HCT116 (cell line): ENCODE results near the gene KCNJ10. TPM values are rescaled to one million over a fixed set of nuclear protein-coding genes. Genes with fewer than 3 reads are reported as not detected.

Experiments used
- ATAC-seq: fragments of 200-7000 bp; cut with Tn5 transposase; 2 replicates; pipeline ENCODE4 v1.9.1; 2020; ENCODE audit warnings: mild to moderate bottlenecking, moderate library complexity
- BruUV-seq: library from RNA; stranded (reverse); fragments of 400-500 nt; replicated peaks from 2 replicates; lab custom pipeline; 2021; lab: Mats Ljungman, UMichigan
- CTCF ChIA-PET: fragments of 300-600 bp; sonication (Branson Sonifier 250); formaldehyde crosslinking; loops from one replicate; lab custom pipeline; 2021; ENCODE audit warnings: antibody characterized with exemption; lab: Charles Lee
- POLR2A ChIA-PET: fragments of 300-600, 350-600 bp; sonication (Branson Sonifier 250); formaldehyde crosslinking; loops from one replicate; lab custom pipeline; 2021; ENCODE audit warnings: antibody characterized with exemption; lab: Charles Lee
- RAD21 ChIA-PET, 2 experiments: fragments of 300-600 bp; sonication (Branson Sonifier 250); formaldehyde crosslinking; loops; one replicate each; lab custom pipeline; 2023; ENCODE audit warnings: low total read pairs in 2 of 2; ENCODE audit not compliant: uncharacterized antibody in 2 of 2, unreplicated experiment in 2 of 2, low non-redundant PET in 1 of 2; lab: Charles Lee
- DNase-seq: peaks from one replicate; pipeline ENCODE4 v3.0.0-alpha.2; 2010; ENCODE audit warnings: low read depth, low spot score
- H2AFZ ChIP-seq: fragments of 200-600 bp; shearing (Covaris generic), sonication (generic); 2 replicates; pipeline ENCODE4 v1.6.1; 2017; ENCODE audit warnings: low read depth, mixed run types, mixed read lengths, antibody characterized with exemption, low read length; ENCODE audit not compliant: poor library complexity, severe bottlenecking
- H3K27ac ChIP-seq: 2 replicates; pipeline ENCODE4 v1.5.1; 2012; ENCODE audit warnings: low read depth, low read length
- H3K27me3 ChIP-seq: fragments of 200-600 bp; sonication (generic); 2 replicates; pipeline ENCODE4 v1.6.1; 2016; ENCODE audit warnings: mixed run types, low read length, mixed read lengths; ENCODE audit not compliant: insufficient read depth
- H3K36me3 ChIP-seq, 2 experiments: fragments of 200-500 bp in 1 of 2; fragments of 200-600 bp in 1 of 2; sonication (Bioruptor generic) in 1 of 2; sonication (generic) in 1 of 2; 2 replicates each; pipeline versions ENCODE4 v1.5.1 to v1.6.1; 2014 to 2016; ENCODE audit warnings: low read length in 2 of 2, inconsistent platforms in 1 of 2, mixed read lengths in 1 of 2, mixed run types in 1 of 2; ENCODE audit not compliant: insufficient read depth in 2 of 2, control insufficient read depth in 1 of 2
- H3K4me1 ChIP-seq, 2 experiments: fragments of 200-600 bp in 1 of 2; sonication (generic) in 1 of 2; 2 replicates each; pipeline versions ENCODE4 v1.5.1 to v1.6.1; 2012 to 2017; ENCODE audit warnings: low read length in 2 of 2, inconsistent platforms in 1 of 2, mild to moderate bottlenecking in 1 of 2, mixed read lengths in 1 of 2, mixed run types in 1 of 2, moderate library complexity in 1 of 2; ENCODE audit not compliant: insufficient read depth in 2 of 2, control insufficient read depth in 1 of 2
- H3K4me2 ChIP-seq: fragments of 200-600 bp; sonication (generic); 2 replicates; pipeline ENCODE4 v1.6.1; 2017; ENCODE audit warnings: mixed run types, low read length, mixed read lengths
- H3K4me3 ChIP-seq, 2 experiments: fragments of 200-600 bp in 1 of 2; sonication (generic) in 1 of 2; replicated peaks in 1 of 2; 2 replicates each; pipeline ENCODE4 v1.5.1; 2011 to 2016; ENCODE audit warnings: low read length in 2 of 2, control low read depth in 1 of 2, low read depth in 1 of 2, mild to moderate bottlenecking in 1 of 2, mixed read lengths in 1 of 2, mixed run types in 1 of 2
- H3K79me2 ChIP-seq: fragments of 200-600 bp; sonication (generic); 2 replicates; pipeline ENCODE4 v1.6.1; 2017; ENCODE audit warnings: mild to moderate bottlenecking, mixed run types, low read length, moderate library complexity, mixed read lengths; ENCODE audit not compliant: insufficient read depth
- H3K9ac ChIP-seq: fragments of 200-600 bp; sonication (generic); 2 replicates; pipeline ENCODE4 v1.6.1; 2016; ENCODE audit warnings: low read length, mixed read lengths
- H3K9me2 ChIP-seq: fragments of 200-600 bp; sonication (generic), shearing (Covaris generic); 2 replicates; pipeline ENCODE4 v1.6.1; 2017; ENCODE audit warnings: mixed run types, mild to moderate bottlenecking, moderate library complexity; ENCODE audit not compliant: insufficient read depth
- H3K9me3 ChIP-seq, 2 experiments: fragments of 200-500 bp in 1 of 2; fragments of 200-600 bp in 1 of 2; sonication (Bioruptor generic) in 1 of 2; sonication (generic) in 1 of 2; 2 replicates each; pipeline ENCODE4 v1.6.1; 2014 to 2017; ENCODE audit warnings: low read length in 2 of 2, mixed read lengths in 2 of 2, inconsistent platforms in 1 of 2, low read depth in 1 of 2, mild to moderate bottlenecking in 1 of 2, mixed run types in 1 of 2, moderate library complexity in 1 of 2; ENCODE audit not compliant: control insufficient read depth in 1 of 2, insufficient read depth in 1 of 2
- H4K20me1 ChIP-seq: fragments of 200-600 bp; sonication (generic), shearing (Covaris generic); 2 replicates; pipeline ENCODE4 v1.6.1; 2017; ENCODE audit warnings: mixed run types, mild to moderate bottlenecking, moderate library complexity; ENCODE audit not compliant: insufficient read depth
- CBX3 ChIP-seq: IDR thresholded peaks from 2 replicates; pipeline ENCODE4 v1.6.1; 2012; ENCODE audit warnings: low read depth
- CEBPB ChIP-seq: IDR thresholded peaks from 2 replicates; pipeline ENCODE4 v1.6.1; 2012; ENCODE audit warnings: low read depth
- EZH2 ChIP-seq: fragments of 200-600 bp; sonication (generic); IDR thresholded peaks from 2 replicates; pipeline ENCODE4 v1.6.1; 2017; ENCODE audit warnings: antibody characterized with exemption, mixed run types
- EZH2phosphoT487 ChIP-seq: fragments of 200-600 bp; IDR thresholded peaks from 2 replicates; pipeline ENCODE4 v1.6.1; 2018; ENCODE audit warnings: antibody characterized with exemption, borderline replicate concordance
- FOSL1 ChIP-seq: IDR thresholded peaks from 2 replicates; pipeline ENCODE4 v1.6.1; 2012; ENCODE audit warnings: low read depth
- REST ChIP-seq: IDR thresholded peaks from 2 replicates; pipeline ENCODE4 v1.6.1; 2012; ENCODE audit warnings: low read depth
- SIN3A ChIP-seq: IDR thresholded peaks from 2 replicates; pipeline ENCODE4 v1.6.1; 2012; ENCODE audit warnings: low read depth
- SP1 ChIP-seq: IDR thresholded peaks from 2 replicates; pipeline ENCODE4 v1.6.1; 2012; ENCODE audit warnings: low read depth
- TCF7L2 ChIP-seq: IDR thresholded peaks from 2 replicates; pipeline ENCODE4 v1.7.0; 2011; ENCODE audit warnings: borderline replicate concordance, inconsistent platforms; ENCODE audit not compliant: insufficient read depth, insufficient read length; ENCODE audit errors: extremely low read depth
- YY1 ChIP-seq: IDR thresholded peaks from 2 replicates; pipeline ENCODE4 v1.6.1; 2011; ENCODE audit warnings: low read length, low read depth, moderate library complexity, mild to moderate bottlenecking; ENCODE audit not compliant: insufficient replicate concordance; ENCODE audit errors: extremely low read depth
- ZFX ChIP-seq: fragments of 450-650 bp; IDR thresholded peaks from 2 replicates; pipeline ENCODE4 v1.6.1; 2017
- ZNF274 ChIP-seq: fragments of 200-500 bp; sonication (Bioruptor generic); IDR thresholded peaks from 2 replicates; pipeline ENCODE4 v1.6.1; 2014; ENCODE audit warnings: mild to moderate bottlenecking, low read depth, low read length, inconsistent platforms
- intact Hi-C: fragments of 100-400 bp; cut with micrococcal nuclease; formaldehyde crosslinking; loops from 2 replicates; pipeline ENCODE4 v1.10.0; 2022
- total RNA-seq: library from RNA; stranded (reverse); gene quantifications from one replicate; pipeline ENCODE4 v1.2.1, GENCODE V29; 2021; ENCODE audit not compliant: unreplicated experiment
- TF ChIP-seq, protein P1 (sequence below): IDR thresholded peaks from 2 replicates; pipeline ENCODE4 v1.6.1; 2011; ENCODE audit warnings: mild to moderate bottlenecking, low read length, moderate library complexity; ENCODE audit not compliant: insufficient replicate concordance; ENCODE audit errors: extremely low read depth

Gene KCNJ10
- total RNA-seq, 1 experiment from 2014 or later, result 0.57 TPM

GRCh38 chr1:160066829-160067745 is 2.9 kb downstream of the KCNJ10 start (continued):
- no peak for TF ChIP-seq REST
- TF ChIP-seq CEBPB, result no peak
- TF ChIP-seq, protein P1, sequence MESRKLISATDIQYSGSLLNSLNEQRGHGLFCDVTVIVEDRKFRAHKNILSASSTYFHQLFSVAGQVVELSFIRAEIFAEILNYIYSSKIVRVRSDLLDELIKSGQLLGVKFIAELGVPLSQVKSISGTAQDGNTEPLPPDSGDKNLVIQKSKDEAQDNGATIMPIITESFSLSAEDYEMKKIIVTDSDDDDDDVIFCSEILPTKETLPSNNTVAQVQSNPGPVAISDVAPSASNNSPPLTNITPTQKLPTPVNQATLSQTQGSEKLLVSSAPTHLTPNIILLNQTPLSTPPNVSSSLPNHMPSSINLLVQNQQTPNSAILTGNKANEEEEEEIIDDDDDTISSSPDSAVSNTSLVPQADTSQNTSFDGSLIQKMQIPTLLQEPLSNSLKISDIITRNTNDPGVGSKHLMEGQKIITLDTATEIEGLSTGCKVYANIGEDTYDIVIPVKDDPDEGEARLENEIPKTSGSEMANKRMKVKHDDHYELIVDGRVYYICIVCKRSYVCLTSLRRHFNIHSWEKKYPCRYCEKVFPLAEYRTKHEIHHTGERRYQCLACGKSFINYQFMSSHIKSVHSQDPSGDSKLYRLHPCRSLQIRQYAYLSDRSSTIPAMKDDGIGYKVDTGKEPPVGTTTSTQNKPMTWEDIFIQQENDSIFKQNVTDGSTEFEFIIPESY, result no peak

GRCh38 chr1:160064746-160065145 is 5.2 kb downstream of the KCNJ10 start:
- RAD21 ChIA-PET, result no interaction called here
- Histone ChIP-seq H3K9me2 (no peaks in the 10 kb centered on the region), H3K4me3 (no peak overlapping the region), H3K36me3 (no peaks in the 10 kb centered on the region), H3K4me2 (no peak overlapping the region), H4K20me1 (no peaks in the 10 kb centered on the region), H3K9me3 (no peaks in the 10 kb centered on the region), H3K4me1 (peaks cover 0 to 10% of the 10 kb centered on the region in 2 experiments; a peak in 2 of 4 replicates), H3K9ac (no peak overlapping the region), H3K27ac (no peak overlapping the region), H3K79me2 (no peaks in the 10 kb centered on the region), H3K27me3 (no peaks in the 10 kb centered on the region), H2AFZ (no peak overlapping the region)
- ATAC-seq (no peak), DNase-seq (no peak)
- TF ChIP-seq, protein P1, result no peak
- no peak for TF ChIP-seq FOSL1
- TF ChIP-seq CBX3, result no peak
- no peak for TF ChIP-seq ZNF274
- TF ChIP-seq SP1, result no peak
- TF ChIP-seq SIN3A, result no peak
- no peak for TF ChIP-seq CEBPB
- no peak for TF ChIP-seq ZFX
- TF ChIP-seq YY1, result no peak
- TF ChIP-seq TCF7L2, result no peak
- no peak for TF ChIP-seq EZH2phosphoT487
- no peak for TF ChIP-seq EZH2
- CTCF ChIA-PET, result no interaction called here
- intact Hi-C loops, result no loop called here
- no TSS peak for BruUV-seq
- POLR2A ChIA-PET, result no interaction called here
